ENCODE data around the gene SHMT2.

The SHMT2 gene

DNA sequence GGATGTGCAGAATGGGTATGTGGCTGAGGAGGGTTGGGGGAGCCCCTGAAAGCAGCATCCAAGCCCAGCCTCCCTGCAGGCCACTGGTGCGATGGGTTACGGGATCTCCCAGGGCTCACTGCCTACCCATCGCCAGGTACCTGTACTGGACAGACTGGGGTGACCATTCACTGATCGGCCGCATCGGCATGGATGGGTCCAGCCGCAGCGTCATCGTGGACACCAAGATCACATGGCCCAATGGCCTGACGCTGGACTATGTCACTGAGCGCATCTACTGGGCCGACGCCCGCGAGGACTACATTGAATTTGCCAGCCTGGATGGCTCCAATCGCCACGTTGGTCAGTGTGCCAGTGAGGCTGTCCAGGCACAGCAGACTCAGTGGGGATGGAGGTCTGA lies 31.2 kb upstream of the SHMT2 start:
- DNase-seq: no peak

GRCh38 chr12:57199191-57199590 lies 30.3 kb upstream of the SHMT2 start:
- no peak for DNase-seq

DNA sequence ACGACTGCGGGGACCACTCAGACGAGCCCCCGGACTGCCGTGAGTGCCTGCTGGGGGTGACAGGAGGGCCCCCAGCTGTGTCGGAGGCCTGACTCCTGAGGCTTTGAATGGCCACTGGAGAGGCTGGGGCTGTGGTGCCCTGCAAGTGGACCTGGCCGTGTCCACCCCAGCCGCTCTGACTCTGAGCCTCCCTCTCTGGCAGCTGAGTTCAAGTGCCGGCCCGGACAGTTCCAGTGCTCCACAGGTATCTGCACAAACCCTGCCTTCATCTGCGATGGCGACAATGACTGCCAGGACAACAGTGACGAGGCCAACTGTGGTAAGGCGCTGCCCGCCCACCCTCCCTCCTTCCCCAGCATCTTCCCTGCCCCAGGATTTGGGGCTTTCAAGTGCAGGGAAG lies 29.0 kb upstream of the SHMT2 start:
- no peak for DNase-seq

- DNase-seq: no peak
Observed at GRCh38 chr12:57201219-57201618, 28.3 kb upstream of the SHMT2 start.

DNA sequence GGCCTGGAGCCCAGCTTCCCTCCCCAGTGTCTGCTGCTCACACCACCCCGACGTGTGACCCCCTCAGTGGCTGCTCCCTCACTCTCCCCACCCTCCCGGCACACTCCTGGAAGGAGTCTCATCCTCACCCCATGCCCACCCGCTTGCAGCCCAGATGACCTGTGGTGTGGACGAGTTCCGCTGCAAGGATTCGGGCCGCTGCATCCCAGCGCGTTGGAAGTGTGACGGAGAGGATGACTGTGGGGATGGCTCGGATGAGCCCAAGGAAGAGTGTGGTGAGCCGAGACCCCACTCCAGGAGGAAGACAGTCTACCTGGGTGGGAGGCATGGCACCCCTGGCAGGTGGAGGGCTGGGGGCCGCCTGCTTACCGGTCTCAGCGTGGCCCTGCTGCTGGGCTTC lies 27.9 kb upstream of the SHMT2 start:
- DNase-seq: no peak

GRCh38 chr12:57202321-57202720 lies 27.2 kb upstream of the SHMT2 start:
- DNase-seq: no peak

- DNase-seq: no peak
Observed at GRCh38 chr12:57203201-57203600, 26.3 kb upstream of the SHMT2 start.

DNA sequence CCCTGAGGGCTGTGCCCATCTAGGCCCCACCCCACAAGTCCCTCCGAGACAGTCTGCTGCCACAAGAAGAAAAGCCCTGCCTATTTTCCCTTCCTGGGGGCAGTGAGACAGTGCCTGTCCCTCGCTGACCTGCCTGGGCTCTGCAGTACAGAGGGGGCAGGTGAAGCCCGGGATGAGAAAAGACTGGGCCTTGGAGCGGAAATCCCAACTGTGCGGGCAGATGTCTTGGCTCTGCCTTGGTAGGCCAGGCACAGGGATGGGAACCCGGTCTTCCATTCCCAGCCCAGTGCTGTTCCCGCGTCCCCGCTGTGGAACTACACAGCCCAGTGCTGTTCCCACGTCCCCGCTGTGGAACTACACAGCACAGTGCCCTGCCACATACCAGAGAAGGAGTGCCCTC lies 25.7 kb upstream of the SHMT2 start:
- DNase-seq: no peak

GRCh38 chr12:57204454-57204853 lies 25.1 kb upstream of the SHMT2 start:
- DNase-seq: no peak

DNA sequence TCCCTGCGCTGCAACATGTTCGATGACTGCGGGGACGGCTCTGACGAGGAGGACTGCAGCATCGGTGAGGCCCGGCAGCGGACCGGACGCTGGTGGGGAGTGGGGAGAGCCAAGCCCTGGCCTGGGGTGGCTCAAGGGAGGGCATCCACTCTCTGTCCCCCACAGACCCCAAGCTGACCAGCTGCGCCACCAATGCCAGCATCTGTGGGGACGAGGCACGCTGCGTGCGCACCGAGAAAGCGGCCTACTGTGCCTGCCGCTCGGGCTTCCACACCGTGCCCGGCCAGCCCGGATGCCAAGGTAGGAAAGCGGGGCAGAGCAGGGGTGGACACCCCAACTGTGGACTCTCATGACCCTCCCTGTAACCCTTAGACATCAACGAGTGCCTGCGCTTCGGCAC lies 24.3 kb upstream of the SHMT2 start:
- no peak for DNase-seq

DNA sequence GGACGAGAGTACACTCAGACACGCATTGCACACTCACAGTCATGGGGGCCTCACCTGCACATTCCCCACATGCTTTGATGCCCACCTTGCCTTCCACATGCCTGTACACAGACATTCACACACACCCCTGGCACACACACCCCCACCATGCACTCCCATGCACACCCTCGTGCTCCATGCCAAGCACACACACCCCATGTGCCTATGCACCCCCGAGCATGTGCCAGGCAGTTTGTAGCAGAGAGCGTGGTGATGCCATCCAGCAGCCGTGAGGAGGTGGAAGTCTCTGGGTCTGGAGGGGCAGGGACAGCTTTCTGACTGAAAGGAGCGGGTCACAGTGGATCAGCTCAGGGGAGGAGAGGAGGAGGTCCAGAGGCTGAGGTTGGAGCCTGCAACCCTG lies 23.6 kb upstream of the SHMT2 start:
- DNase-seq: no peak

DNA sequence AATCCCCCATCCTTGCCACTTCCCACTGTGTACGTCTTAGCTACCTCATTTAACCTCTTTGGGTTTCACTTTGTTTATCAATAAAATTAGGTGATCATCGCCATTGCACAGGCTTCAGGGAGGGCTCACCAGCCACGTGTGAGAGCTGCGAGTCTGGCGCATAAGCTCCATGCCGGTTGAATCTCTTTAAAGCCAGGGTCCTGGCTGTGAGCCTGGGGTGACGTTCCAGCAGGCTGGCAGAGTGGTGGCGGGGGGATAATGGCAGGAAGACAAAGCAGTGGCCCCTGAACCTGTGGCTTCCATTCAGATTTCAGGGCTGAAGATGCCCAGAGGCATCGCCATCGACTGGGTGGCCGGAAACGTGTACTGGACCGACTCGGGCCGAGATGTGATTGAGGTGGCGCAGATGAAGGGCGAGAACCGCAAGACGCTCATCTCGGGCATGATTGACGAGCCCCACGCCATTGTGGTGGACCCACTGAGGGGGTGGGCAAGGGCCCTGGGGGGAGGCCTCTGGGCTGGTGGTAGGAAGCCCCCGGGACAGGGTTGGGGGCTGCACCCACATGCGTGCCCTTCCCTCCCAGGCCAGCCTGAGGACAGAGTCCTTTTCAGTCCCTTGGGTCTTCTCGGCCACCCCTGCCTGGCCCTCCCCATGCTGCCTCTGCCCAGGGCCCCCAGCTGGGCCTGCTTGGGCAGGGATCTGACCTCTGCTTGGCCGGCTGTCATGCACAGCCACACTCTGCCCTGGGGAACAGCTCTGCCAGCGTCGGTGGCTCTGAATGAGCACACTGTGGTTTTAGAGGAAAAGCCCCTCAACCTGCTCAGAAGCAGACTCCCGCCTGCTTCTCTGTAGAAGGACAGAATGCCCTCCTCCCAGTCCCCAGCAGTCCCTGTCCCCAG lies 21.5 kb upstream of the SHMT2 start:
- no peak for DNase-seq

- DNase-seq: no peak
Observed at GRCh38 chr12:57208631-57209282, 20.8 kb upstream of the SHMT2 start.

- no peak for DNase-seq
Observed at GRCh38 chr12:57209916-57210315, 19.6 kb upstream of the SHMT2 start.

- no peak for DNase-seq
Observed at GRCh38 chr12:57210461-57210860, 19.1 kb upstream of the SHMT2 start.

- no peak for DNase-seq
Observed at GRCh38 chr12:57210926-57211692, 18.4 kb upstream of the SHMT2 start.

GRCh38 chr12:57211791-57212700 lies 17.5 kb upstream of the SHMT2 start:
- DNase-seq: no peak

DNA sequence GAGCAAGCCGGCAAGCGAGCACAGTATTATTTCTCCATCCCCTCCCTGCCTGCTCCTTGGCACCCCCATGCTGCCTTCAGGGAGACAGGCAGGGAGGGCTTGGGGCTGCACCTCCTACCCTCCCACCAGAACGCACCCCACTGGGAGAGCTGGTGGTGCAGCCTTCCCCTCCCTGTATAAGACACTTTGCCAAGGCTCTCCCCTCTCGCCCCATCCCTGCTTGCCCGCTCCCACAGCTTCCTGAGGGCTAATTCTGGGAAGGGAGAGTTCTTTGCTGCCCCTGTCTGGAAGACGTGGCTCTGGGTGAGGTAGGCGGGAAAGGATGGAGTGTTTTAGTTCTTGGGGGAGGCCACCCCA lies 16.8 kb upstream of the SHMT2 start:
- no peak for DNase-seq

DNA sequence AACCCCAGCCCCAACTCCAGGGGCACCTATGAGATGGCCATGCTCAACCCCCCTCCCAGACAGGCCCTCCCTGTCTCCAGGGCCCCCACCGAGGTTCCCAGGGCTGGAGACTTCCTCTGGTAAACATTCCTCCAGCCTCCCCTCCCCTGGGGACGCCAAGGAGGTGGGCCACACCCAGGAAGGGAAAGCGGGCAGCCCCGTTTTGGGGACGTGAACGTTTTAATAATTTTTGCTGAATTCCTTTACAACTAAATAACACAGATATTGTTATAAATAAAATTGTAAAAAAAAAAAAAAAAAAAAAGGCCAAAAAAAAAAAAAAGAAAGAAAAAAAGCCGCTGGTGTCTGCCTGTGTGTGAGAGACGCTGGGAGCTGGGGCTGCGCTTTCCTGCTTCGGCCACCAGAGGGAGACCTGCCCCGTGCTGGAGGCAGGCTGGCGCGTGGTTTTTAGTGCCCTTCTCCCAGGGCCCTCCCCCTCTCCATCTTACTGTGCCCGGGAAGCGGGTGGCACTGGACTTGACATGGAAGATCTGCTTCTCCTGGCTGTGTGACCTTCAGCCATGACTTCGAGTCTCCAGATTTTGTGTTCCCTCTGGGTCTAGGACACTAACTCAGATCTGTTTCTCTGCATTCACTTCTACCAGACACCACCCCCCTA lies 16.3 kb upstream of the SHMT2 start:
- DNase-seq: peak; percentile 84 to 89

GRCh38 chr12:57213763-57214397 lies 15.6 kb upstream of the SHMT2 start:
- DNase-seq: no peak

DNA sequence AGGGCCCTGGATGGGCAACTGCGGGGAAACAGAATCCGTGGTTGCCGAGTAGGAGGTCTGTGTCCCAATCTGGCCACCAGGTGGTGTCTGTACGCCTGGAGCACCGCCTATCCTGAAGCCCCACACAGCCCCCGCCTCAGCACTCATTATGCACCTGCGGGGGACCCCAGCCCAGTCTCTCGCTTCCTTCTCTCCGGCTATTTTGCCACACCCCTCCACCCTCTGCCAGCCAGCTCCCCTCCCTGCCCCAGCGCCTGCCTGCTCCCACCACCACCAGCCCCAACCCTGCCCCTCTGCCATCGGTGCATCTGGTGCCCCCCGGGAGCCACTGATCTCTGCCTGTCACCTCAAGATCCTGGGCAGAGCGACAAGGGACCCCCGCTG lies 15.1 kb upstream of the SHMT2 start:
- DNase-seq: peak; percentile 67 to 77

- no peak for DNase-seq
Observed at GRCh38 chr12:57215065-57215464, 14.4 kb upstream of the SHMT2 start.
